ENCODE results near the gene CEP164.

GRCh38 chr11:117281869-117282268, 45.8 kb upstream of the CEP164 start:
- TF ChIP-seq REST (IDR thresholded peaks at IDR 0.05; ENCODE audit: insufficient read depth in 1 of 2, low read depth in 2 of 2, low read length in 2 of 2) (no peak), POLR2AphosphoS5 (IDR thresholded peaks at IDR 0.05; ENCODE audit: low read depth, low read length) (no peak)
